ENCODE results near the gene DSCAML1.

The DSCAML1 gene

GRCh38 chr11:117601006-117601708 lies 195.9 kb downstream of the DSCAML1 start:
- no peak for ATAC-seq
- TF ChIP-seq OSR1 (CRISPR knock-in tag; IDR thresholded peaks at IDR 0.05) (no peak), BACH2 (CRISPR knock-in tag; IDR thresholded peaks at IDR 0.05; ENCODE audit: borderline replicate concordance) (no peak)

- no peak for ATAC-seq
- TF ChIP-seq ZFP3 (CRISPR knock-in tag; IDR thresholded peaks at IDR 0.05) (no peak), ZNF70 (CRISPR knock-in tag; IDR thresholded peaks at IDR 0.05) (no peak), ARNTL (CRISPR knock-in tag; IDR thresholded peaks at IDR 0.05; ENCODE audit: borderline replicate concordance, low read depth) (no peak), TOX (CRISPR knock-in tag; IDR thresholded peaks at IDR 0.05; ENCODE audit: borderline replicate concordance) (no peak)
Measured at GRCh38 chr11:117600234-117600783, 196.7 kb downstream of the DSCAML1 start.

GRCh38 chr11:117597071-117597470 lies 199.9 kb downstream of the DSCAML1 start:
- no peak for ATAC-seq
- TF ChIP-seq ZNF565 (CRISPR knock-in tag; conservative IDR thresholded peaks at IDR 0.05; ENCODE audit: low read depth) (no peak), TCF4 (CRISPR knock-in tag; IDR thresholded peaks at IDR 0.05; ENCODE audit: borderline replicate concordance) (no peak), ARNTL (CRISPR knock-in tag; IDR thresholded peaks at IDR 0.05; ENCODE audit: borderline replicate concordance, low read depth) (no peak), SNAI2 (CRISPR knock-in tag; IDR thresholded peaks at IDR 0.05) (no peak), ISL1 (CRISPR knock-in tag; IDR thresholded peaks at IDR 0.05) (no peak), TSHZ2 (CRISPR knock-in tag; IDR thresholded peaks at IDR 0.05) (no peak), OSR1 (CRISPR knock-in tag; IDR thresholded peaks at IDR 0.05) (no peak), ZNF70 (CRISPR knock-in tag; IDR thresholded peaks at IDR 0.05) (no peak), POU6F1 (CRISPR knock-in tag; IDR thresholded peaks at IDR 0.05; ENCODE audit: borderline replicate concordance, low read depth) (no peak), RARB (CRISPR knock-in tag; IDR thresholded peaks at IDR 0.05) (no peak), PPARA (CRISPR knock-in tag; IDR thresholded peaks at IDR 0.05; ENCODE audit: borderline replicate concordance) (no peak), CREB5 (CRISPR knock-in tag; IDR thresholded peaks at IDR 0.05; ENCODE audit: low read depth) (no peak), ZFP3 (CRISPR knock-in tag; IDR thresholded peaks at IDR 0.05) (no peak), ZC3H10 (CRISPR knock-in tag; IDR thresholded peaks at IDR 0.05) (no peak)

GRCh38 chr11:117595440-117595839 lies 201.6 kb downstream of the DSCAML1 start:
- no peak for TF ChIP-seq RARB (CRISPR knock-in tag; IDR thresholded peaks at IDR 0.05)
- ATAC-seq = no peak

- no peak for TF ChIP-seq ZNF70 (CRISPR knock-in tag; IDR thresholded peaks at IDR 0.05)
- no peak for TF ChIP-seq TCF4 (CRISPR knock-in tag; IDR thresholded peaks at IDR 0.05; ENCODE audit: borderline replicate concordance)
- TF ChIP-seq ARNTL (CRISPR knock-in tag; IDR thresholded peaks at IDR 0.05; ENCODE audit: borderline replicate concordance, low read depth) = no peak
Measured at GRCh38 chr11:117594721-117595120, 202.3 kb downstream of the DSCAML1 start.

GRCh38 chr11:117593065-117593464 lies 204.0 kb downstream of the DSCAML1 start:
- ATAC-seq = no peak
- no peak for TF ChIP-seq PATZ1 (CRISPR knock-in tag; IDR thresholded peaks at IDR 0.05; ENCODE audit: borderline replicate concordance)
- TF ChIP-seq ISL1 (CRISPR knock-in tag; IDR thresholded peaks at IDR 0.05) = no peak
- no peak for TF ChIP-seq RARB (CRISPR knock-in tag; IDR thresholded peaks at IDR 0.05)
- no peak for TF ChIP-seq TSHZ2 (CRISPR knock-in tag; IDR thresholded peaks at IDR 0.05)
- TF ChIP-seq TOX (CRISPR knock-in tag; IDR thresholded peaks at IDR 0.05; ENCODE audit: borderline replicate concordance) = no peak
- no peak for TF ChIP-seq ZNF565 (CRISPR knock-in tag; conservative IDR thresholded peaks at IDR 0.05; ENCODE audit: low read depth)
- no peak for TF ChIP-seq PPARA (CRISPR knock-in tag; IDR thresholded peaks at IDR 0.05; ENCODE audit: borderline replicate concordance)
- TF ChIP-seq POU6F1 (CRISPR knock-in tag; IDR thresholded peaks at IDR 0.05; ENCODE audit: borderline replicate concordance, low read depth) = no peak
- no peak for TF ChIP-seq BACH2 (CRISPR knock-in tag; IDR thresholded peaks at IDR 0.05; ENCODE audit: borderline replicate concordance)
- TF ChIP-seq ZNF70 (CRISPR knock-in tag; IDR thresholded peaks at IDR 0.05) = no peak

More at GRCh38 chr11:117594721-117595120, 202.3 kb downstream of the DSCAML1 start:
- no peak for ATAC-seq

Data from SK-N-SH treated with all-trans-retinoic acid at 6 μM for 48 hours (cell line).